ENCODE data around the gene MEX3B.

The MEX3B gene

DNA sequence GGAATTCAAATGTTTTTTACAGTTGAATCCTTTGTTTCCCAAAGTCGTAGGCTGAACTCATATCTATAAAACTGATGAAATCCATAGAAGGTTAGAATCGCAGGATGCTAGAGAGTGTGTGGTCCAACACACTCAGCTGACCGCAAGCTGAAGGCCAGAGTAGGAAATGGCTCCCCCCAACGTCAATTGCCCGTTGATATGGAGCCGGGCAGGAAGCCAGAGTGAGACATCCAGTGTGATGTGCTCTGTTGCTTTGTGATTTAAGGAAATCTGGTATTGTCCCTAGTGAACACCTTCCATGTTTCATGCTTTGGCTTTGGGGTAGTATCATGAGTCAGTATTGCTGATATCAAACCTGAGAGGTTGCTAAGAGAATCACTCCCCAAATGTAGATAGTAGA is 5.8 kb upstream of the MEX3B start:
- in situ Hi-C loops (cut with MboI; ENCODE audit: low pct_unique_long_range_greater_than_20kb, low sequenced_read_pairs, unreplicated experiment): no loop called here
- DNase-seq (ENCODE audit: low spot score): no peak
- TF ChIP-seq, protein P1, sequence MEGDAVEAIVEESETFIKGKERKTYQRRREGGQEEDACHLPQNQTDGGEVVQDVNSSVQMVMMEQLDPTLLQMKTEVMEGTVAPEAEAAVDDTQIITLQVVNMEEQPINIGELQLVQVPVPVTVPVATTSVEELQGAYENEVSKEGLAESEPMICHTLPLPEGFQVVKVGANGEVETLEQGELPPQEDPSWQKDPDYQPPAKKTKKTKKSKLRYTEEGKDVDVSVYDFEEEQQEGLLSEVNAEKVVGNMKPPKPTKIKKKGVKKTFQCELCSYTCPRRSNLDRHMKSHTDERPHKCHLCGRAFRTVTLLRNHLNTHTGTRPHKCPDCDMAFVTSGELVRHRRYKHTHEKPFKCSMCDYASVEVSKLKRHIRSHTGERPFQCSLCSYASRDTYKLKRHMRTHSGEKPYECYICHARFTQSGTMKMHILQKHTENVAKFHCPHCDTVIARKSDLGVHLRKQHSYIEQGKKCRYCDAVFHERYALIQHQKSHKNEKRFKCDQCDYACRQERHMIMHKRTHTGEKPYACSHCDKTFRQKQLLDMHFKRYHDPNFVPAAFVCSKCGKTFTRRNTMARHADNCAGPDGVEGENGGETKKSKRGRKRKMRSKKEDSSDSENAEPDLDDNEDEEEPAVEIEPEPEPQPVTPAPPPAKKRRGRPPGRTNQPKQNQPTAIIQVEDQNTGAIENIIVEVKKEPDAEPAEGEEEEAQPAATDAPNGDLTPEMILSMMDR (IDR thresholded peaks at IDR 0.05; ENCODE audit: extremely low read depth, insufficient read depth, missing control alignments): no peak

DNA sequence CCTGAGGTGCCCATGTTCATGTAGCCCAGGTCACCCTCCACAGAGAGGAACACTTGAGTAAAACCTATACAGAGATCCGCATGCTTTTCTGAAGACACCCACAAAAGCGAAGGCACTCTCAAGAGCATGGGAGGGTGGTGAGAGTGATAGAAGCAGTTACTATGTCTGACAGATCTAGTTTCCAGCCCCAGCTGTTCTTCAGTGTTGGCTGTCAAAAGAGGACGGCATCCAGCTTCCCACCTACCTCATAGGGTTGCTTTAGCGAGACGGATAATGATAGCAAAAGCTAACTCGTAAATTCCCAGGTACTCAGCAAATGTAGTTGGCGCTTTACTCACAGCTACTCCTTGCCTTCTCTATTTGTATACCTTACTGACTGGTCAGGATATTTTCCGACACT is 3.0 kb upstream of the MEX3B start:
- DNase-seq (ENCODE audit: low spot score): no peak

DNA sequence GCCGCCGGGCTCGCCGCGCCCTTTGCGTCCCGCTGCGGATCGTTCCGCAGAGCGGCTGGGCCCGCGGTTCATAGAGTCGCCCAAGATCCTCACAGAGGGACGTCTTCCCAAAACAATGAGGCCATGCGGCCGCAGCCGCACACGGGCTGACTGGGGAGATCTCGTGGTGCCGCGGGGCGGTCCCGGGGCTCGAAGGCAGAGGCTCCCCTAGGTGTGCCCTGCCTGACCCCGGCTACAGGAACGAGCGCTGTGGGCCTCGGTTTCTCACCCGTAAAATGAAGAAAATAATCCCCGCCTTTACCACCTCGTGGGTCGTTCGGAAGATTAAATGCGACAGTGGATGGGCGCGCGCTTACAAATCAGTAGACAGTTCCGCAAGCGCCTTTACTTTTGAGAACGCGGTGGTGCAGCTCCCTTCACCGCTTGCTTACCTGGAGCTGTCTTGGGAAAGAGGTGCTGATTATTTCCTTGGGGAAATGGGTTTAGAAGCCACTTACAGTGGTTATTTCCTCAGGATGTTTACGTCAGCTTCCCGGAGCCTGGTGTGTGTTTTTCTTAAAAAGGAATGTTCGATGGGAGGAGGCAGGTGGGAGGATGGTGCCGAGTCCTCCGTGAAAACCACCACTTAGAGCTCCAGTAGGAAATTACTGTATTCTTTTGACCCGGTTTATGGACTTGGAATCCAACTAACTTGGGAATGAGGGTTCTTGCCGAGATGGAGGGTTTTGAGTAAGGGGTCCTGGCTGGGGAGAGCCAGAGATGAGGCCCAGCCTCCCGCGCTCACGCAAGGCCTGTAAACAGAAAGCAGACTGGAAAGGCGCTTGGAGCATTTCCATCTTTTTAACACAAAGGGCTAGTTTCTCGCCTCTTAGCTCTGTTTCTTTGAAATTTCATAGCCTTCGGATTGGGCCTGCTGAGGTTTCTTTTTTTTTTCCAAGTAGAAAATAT is 1.9 kb upstream of the MEX3B start:
- peak; percentile 40 for DNase-seq (ENCODE audit: low spot score)
- TF ChIP-seq, protein P1 (IDR thresholded peaks at IDR 0.05; ENCODE audit: extremely low read depth, insufficient read depth, missing control alignments): no peak
- in situ Hi-C loops (cut with MboI; ENCODE audit: low pct_unique_long_range_greater_than_20kb, low sequenced_read_pairs, unreplicated experiment): no loop called here

More for the DNA sequence above, 3.0 kb upstream of the MEX3B start:
- in situ Hi-C loops (cut with MboI; ENCODE audit: low pct_unique_long_range_greater_than_20kb, low sequenced_read_pairs, unreplicated experiment): no loop called here
- TF ChIP-seq, protein P1 (IDR thresholded peaks at IDR 0.05; ENCODE audit: extremely low read depth, insufficient read depth, missing control alignments): no peak

DNA sequence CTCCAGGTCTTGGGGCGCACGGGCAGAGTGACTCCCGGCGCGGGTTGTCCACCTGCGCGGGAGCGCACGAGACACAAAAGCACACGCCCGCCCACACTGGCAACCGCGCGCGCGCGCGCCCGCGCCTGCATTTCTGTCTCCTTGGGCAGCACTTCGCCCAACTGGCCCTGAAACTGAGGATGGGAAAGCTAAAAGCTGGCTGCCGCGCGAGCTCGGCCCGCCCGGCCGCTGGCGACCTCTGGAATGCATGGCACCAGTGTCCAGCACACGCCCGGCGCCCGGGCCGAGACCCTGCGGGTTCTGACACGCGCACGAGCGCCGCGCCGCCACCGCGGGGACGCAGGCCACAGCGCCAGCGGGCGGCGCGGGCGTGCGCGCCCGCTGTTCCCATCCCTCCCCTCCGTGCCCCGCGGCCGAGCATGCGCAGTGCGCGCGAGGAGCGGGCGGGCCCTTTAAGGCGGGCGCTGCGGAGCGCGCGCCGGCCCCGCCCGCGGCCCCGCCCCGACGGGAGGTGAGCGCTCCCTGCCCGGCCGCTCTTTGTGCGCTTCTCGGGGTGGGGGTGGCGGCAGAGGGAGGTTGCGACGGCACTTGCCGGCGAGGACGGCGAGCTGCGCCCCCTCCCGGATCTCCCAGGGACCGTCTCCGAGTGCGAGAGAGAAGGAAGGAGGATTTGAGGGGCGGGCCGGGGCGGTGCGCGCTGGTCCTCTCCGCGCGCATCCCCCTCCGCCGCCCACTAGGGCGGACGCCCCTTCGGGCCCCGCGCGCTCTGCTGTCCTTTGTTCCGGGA is 1.0 kb upstream of the MEX3B start:
- TF ChIP-seq, protein P1 (IDR thresholded peaks at IDR 0.05; ENCODE audit: extremely low read depth, insufficient read depth, missing control alignments): peak; percentile 56
- in situ Hi-C loops (cut with MboI; ENCODE audit: low pct_unique_long_range_greater_than_20kb, low sequenced_read_pairs, unreplicated experiment): no loop called here
- DNase-seq (ENCODE audit: low spot score): peak; percentile 98

DNA sequence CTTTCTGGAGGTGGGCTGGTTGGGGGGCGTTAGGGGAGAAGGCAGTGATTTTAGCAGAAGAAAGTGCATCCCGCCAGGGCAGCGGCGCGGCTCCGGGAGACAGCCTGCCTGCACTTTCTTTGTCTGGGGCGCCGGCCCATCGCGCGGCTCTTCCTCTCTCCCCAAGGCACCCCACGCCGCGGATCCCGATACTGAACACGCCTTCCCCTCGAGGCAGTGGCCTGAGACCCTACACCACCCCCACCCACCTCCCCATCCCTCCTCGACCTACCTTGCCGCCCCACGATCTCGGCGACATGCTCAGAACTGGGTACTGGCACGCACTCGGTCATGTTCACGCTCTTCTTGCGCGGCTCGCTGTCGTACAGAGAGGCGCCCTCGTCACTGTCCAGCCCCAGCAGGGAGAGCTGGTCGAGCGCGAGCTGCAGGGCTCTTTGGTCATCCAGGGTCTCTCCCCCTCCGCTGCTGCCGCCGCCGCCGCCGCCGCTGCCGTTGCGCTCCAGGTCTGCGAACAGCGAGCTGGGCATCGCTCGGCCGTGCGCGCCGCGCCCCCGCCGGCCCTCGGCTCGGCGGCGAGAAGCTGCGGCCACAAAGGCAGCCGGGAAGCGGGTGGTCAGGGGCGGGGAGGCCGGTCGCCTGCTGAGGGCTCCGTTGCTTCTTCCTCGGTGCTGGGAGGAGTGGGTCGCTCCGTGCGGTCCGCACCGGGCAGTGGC is 483 bp downstream of the MEX3B start:
- DNase-seq (ENCODE audit: low spot score): peak; percentile 56
- in situ Hi-C loops (cut with MboI; ENCODE audit: low pct_unique_long_range_greater_than_20kb, low sequenced_read_pairs, unreplicated experiment): no loop called here

More for the DNA sequence above, 483 bp downstream of the MEX3B start:
- TF ChIP-seq, protein P1 (IDR thresholded peaks at IDR 0.05; ENCODE audit: extremely low read depth, insufficient read depth, missing control alignments): no peak
